GM13977 (cell line): ENCODE measurements around the gene PPP1R14D.

Experiments used
- DNase-seq: peaks from one replicate; pipeline ENCODE4 v3.0.0; 2012; ENCODE audit warnings: low spot score
- CTCF ChIP-seq: IDR thresholded peaks from 2 replicates; pipeline ENCODE4 v1.5.1; 2012; ENCODE audit warnings: mild to moderate bottlenecking, control low read depth; ENCODE audit not compliant: insufficient read depth; ENCODE audit errors: extremely low read depth, missing control alignments
- in situ Hi-C: fragments of 300-500 bp; cut with MboI; formaldehyde crosslinking; loops from one replicate; pipeline ENCODE4 v1.12.0; 2022; ENCODE audit warnings: low sequenced_read_pairs, low pct_unique_long_range_greater_than_20kb, mixed read lengths, inconsistent platforms; ENCODE audit not compliant: unreplicated experiment

PPP1R14D gene

DNA sequence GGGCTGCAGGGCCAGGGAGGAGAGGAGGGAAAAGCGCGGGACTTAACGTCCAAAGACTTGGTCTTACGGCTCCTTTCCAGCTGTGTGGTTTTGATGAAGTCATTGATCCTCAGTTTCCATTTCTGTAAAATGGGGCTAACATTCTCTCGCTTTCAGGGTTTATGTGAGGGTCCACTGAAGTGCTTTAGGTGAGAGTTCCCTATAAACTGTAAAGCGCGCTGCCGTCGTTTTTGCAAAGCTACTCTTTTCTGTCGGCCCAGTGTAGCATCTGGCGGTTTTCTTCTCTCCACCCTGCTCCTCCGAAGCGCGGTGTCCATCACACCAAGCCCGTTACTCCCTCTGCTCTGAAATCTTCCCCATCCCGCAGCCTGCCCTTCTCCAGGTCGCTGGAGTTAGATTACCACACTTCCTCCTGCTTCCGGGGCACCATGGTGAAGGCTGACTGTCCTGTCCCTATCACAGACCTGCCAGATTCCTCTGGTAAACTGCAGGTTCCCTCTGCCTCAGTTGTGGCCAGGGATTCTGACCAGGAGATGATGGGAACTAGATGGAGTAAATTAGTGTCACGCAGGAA is 20.5 kb downstream of the PPP1R14D start:
- in situ Hi-C loops = no loop called here
- no peak for TF ChIP-seq CTCF
- no peak for DNase-seq

DNA sequence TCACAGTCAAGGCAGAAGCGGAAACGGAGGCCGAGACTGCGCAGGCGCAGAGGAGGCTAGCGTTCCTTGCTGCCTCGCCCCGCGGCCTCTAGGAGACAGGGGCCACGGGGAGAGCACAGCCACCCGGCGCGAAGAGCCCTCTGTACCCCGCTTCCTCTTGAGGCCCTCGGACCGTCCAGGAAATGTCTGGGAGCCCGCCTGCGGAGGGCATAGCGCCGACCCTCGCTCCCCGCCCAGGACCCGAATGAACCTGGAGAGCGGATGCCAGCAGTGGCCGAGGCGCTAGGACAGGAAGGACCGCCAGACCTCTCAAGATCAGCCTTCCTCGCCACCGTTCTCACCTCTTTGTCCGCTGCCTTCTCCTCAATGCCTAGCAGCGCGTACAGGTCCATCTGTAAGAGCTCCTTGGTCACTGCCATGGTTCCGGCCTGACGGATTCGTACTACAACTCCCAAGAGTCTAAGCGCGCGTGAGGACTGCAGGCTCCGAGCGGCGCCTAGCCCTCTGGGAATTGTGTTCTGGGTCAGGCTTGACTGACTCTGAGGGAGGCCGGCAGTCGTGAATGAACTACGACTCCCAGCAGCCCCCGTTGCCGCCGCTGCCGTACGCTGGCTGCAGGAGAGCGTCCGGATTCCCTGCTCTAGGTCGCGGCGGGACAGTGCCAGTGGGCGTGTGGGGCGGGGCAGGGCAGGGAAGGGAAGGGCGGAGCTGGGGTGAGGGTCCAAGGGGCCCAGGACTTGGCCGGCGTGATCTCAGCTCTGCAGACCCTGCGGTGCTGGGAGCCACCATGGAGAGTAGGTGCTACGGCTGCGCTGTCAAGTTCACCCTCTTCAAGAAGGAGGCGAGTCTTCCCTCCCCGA is 21.2 kb downstream of the PPP1R14D start, which contains the start of the genes DNAJC17 and ZFYVE19:
DNAJC17 (minus strand) TSS at position 446 of the 860 bp plus-strand sequence; CDS start at position 419, 27 bp downstream.
ZFYVE19 (plus strand) TSS at position 62 of the 860 bp plus-strand sequence; CDS start at position 563, 501 bp downstream.
- TF ChIP-seq CTCF = no peak
- in situ Hi-C loops = no loop called here
- peak; percentile 89 for DNase-seq

GRCh38 chr15:40806672-40807027 is 21.9 kb downstream of the PPP1R14D start:
- TF ChIP-seq CTCF = no peak
- in situ Hi-C loops = no loop called here

GRCh38 chr15:40803688-40804087 is 24.8 kb downstream of the PPP1R14D start:
- no peak for DNase-seq
- in situ Hi-C loops = no loop called here
- no peak for TF ChIP-seq CTCF

More at GRCh38 chr15:40806672-40807027, 21.9 kb downstream of the PPP1R14D start:
- DNase-seq = no peak

DNA sequence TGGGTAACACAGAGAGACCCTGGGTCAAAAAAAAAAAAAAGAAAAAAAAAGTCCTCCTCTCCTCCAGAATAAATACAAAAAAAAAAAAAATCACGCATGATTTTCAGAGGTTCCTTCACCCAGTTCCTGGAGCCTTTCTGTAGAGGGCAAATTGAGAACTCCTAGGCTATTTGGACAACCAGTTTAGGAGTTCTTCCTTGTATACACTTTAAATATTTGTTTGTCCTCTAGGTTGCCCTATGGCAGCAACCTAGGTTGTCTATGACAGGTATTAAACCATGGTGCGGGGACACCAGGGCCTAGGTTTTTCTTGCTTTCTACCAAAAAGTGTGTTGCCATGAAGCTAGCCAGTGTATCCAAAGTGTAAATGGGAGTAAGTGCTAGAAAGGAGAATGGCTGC is 25.4 kb downstream of the PPP1R14D start:
- in situ Hi-C loops = no loop called here
- DNase-seq = no peak
- no peak for TF ChIP-seq CTCF

DNA sequence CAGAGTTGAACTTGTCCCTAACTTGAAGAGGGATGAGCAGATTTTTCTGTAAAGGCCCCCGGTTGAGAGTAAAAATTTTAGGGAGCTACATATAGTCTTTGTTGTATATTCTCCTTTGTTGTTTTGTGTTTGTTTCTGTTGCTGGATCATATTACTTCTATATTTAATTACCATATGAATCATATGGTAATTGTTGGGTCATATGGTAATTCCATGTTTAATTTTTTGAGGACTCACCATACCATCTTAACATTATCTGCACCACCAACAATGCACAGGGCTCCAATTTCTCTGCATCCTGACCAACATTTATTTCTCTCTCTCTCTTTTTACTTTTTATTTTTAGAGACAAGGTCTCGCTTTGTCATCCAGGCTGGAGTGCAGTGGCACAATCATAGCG is 29.0 kb downstream of the PPP1R14D start:
- in situ Hi-C loops = no loop called here

More for the DNA sequence above, 29.0 kb downstream of the PPP1R14D start:
- no peak for TF ChIP-seq CTCF
- DNase-seq = no peak
